Cardiac fibroblast (primary cell): ENCODE results near the gene AHSP.
"Not testable (repeated sequence)": the region's sequence is repeated elsewhere in the genome, so short reads cannot be mapped to it uniquely, and the experiment has no call there.

ENCODE experiments used
- DNase-seq, 2 donors: peaks; one replicate each; pipeline versions ENCODE4 v3.0.0 to v3.0.0-alpha.2; 2010; ENCODE audit warnings: low read depth in 2 of 2
- H3K4me3 ChIP-seq, 2 donors: replicated peaks in 1 of 2; 1 replicate in 1 of 2; 2 replicates in 1 of 2; pipeline ENCODE4 v1.5.1; 2011; ENCODE audit warnings: low read depth in 2 of 2, low read length in 2 of 2, mild to moderate bottlenecking in 2 of 2, moderate library complexity in 1 of 2
- CTCF ChIP-seq: IDR thresholded peaks from one replicate; pipeline ENCODE4 v1.5.1; 2011; ENCODE audit warnings: low read depth, mild to moderate bottlenecking, low read length, inconsistent platforms

Gene AHSP

GRCh38 chr16:31527734-31528274 is at the start of gene AHSP:
Gene AHSP, plus strand, starts transcription at chr16:31527900. Its CDS starts 240 bp downstream, at chr16:31528140.
- no peak for TF ChIP-seq CTCF
- H3K4me3 ChIP-seq, result no peak within 1 kb of the TSS
- DNase-seq, result no peak

- DNase-seq, result no peak
- no peak overlapping the region for H3K4me3 ChIP-seq
- no peak for TF ChIP-seq CTCF
These were observed 48.7 kb upstream of the AHSP start for GRCh38 chr16:31478956-31479355.

GRCh38 chr16:31479751-31480150 is 47.9 kb upstream of the AHSP start:
- H3K4me3 ChIP-seq, result no peak overlapping the region
- DNase-seq, result no peak
- TF ChIP-seq CTCF, result no peak

- H3K4me3 ChIP-seq, result no peak overlapping the region
- no peak for TF ChIP-seq CTCF
- peak; percentile 27 to 51 for DNase-seq
These were observed 46.7 kb upstream of the AHSP start for GRCh38 chr16:31480851-31481536.

- H3K4me3 ChIP-seq, result no peak within 1 kb of the TSS
These were observed 44.6 kb upstream of the AHSP start, which contains the start of gene SLC5A2 for GRCh38 chr16:31483081-31483480. Gene SLC5A2, plus strand, starts transcription at chr16:31483123. Its CDS starts 14 bp downstream, at chr16:31483137.

GRCh38 chr16:31484048-31484447 is 43.7 kb upstream of the AHSP start:
- H3K4me3 ChIP-seq, DNase-seq: not testable (repeated sequence)

More at GRCh38 chr16:31483081-31483480, 44.6 kb upstream of the AHSP start, which contains the start of gene SLC5A2:
- no peak for TF ChIP-seq CTCF
- no peak for DNase-seq

GRCh38 chr16:31484491-31485171 is 43.1 kb upstream of the AHSP start:
- no peak for TF ChIP-seq CTCF
- DNase-seq, result peak in 1 of 2 donors; percentile 26
- H3K4me3 ChIP-seq, result no peak overlapping the region
